NCI-H748 (cell line): Measurements from ENCODE around the gene SERPINB4.
A peak's percentile ranks its signal among the peaks of the same experiment; 100 is the strongest.
"Not testable (repeated sequence)": the region's sequence is repeated elsewhere in the genome, so short reads cannot be mapped to it uniquely, and the experiment has no call there.

Source experiments
- DNase-seq: peaks from one replicate; lab custom pipeline; 2025; ENCODE audit not compliant: unreplicated experiment; lab: John Stamatoyannopoulos, UW

SERPINB4 gene

GRCh38 chr18:63644142-63644541, at the start of gene SERPINB4:
Gene SERPINB4 (minus strand): TSS chr18:63644256. CDS start chr18:63643577, 679 bp downstream.
- DNase-seq = not testable (repeated sequence)

- no peak for DNase-seq
Observed at GRCh38 chr18:63689064-63689463, 45.0 kb upstream of the SERPINB4 start.

GRCh38 chr18:63686871-63687270, 42.8 kb upstream of the SERPINB4 start:
- no peak for DNase-seq

GRCh38 chr18:63684718-63685117, 40.7 kb upstream of the SERPINB4 start:
- no peak for DNase-seq

GRCh38 chr18:63683890-63684289, 39.8 kb upstream of the SERPINB4 start:
- DNase-seq = no peak

DNA sequence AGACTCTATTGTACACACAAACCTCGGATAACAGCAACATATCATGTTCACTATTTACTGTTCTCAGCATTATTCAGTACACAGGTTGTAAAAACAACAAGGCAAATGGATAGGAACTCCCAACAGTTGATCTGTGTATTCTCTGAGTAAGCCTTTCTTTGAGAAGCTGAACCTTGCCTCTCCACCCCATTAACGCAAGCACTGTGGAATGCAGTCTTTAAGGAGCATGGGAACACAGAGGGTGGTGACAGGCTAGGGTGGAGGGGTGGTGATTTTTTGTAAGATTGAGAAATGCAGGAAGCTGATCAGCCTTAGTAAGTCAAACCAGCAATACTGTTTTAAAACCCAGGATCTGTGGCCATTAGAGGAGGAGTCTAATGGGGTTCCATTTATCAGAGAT, 39.1 kb upstream of the SERPINB4 start:
- no peak for DNase-seq

- DNase-seq = peak; percentile 89
Observed at GRCh38 chr18:63681449-63682340, 37.6 kb upstream of the SERPINB4 start.

GRCh38 chr18:63679820-63680606, 36.0 kb upstream of the SERPINB4 start:
- no peak for DNase-seq

DNA sequence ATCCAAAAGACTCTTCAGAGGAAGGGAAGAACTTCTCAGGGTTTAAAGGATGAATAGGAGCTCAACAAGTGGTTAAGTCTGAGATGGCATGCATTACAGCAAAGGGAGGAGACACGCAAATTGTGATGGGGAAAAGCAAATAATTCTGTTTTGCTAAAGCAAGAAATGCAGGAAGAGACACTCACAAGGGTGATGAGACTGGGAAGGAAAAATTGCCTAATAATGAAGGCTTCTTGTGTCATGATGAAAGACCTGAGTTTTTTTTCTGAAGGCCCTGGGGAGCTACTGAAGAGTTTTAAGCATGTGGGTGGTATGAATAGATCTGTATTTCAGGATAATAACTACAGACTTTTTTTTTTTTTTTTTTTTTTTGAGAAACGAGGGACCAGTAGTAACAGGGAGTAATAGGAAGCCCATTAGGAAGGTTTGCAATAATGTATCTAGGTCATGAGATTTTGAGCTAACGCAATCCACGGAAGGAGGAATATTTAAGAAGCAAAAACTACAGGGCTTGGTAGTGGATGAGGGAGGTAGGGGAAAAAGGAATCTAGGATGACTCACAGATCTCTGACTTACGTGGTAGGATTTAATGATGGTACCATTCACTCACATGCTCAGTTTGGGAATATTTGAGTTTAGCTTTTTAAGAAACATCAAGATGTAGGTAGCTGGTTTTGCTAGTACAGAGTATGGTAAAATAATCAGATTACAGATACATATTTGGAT, 33.6 kb upstream of the SERPINB4 start:
- no peak for DNase-seq

DNA sequence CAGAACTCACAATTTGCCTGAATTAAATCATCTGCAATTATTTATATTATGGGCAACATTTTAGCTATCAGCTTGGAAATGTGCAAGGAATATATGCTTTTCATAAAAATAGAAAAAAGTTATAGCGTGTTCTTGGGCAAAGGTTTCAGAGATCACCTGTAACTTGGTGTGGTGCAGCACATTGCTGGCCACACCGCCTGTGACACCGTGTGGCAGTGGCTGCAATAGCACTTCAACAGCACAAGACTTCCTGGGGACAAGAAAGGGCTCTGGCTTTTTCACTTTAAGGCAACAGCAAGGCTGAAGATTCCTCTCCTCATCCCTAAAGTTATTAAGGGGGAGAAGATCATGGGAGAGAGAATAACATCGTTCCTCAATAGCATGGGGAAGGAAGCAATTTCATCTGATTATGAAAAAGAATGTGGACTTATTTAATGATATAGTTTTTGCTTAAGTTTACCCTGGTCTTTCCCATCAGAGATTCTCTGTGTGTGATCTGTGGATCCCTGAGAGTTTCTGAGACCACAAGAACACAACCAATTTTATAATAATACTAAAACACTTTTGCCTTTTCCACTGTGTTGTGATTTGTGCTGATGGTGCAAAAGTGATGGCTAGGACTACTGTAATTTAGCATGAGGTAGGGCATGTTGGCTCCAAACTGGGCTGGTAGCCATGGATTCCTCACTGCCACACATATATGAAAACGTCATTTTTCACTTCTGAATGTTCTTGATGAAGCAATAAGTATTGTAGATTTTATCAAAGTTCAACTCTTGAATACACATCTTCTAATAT, 32.7 kb upstream of the SERPINB4 start:
- peak; percentile 62 for DNase-seq

- no peak for DNase-seq
Observed at GRCh38 chr18:63664571-63664970, 20.5 kb upstream of the SERPINB4 start.

- DNase-seq = not testable (repeated sequence)
Observed at GRCh38 chr18:63661750-63662149, 17.7 kb upstream of the SERPINB4 start, which contains the start of gene SERPINB3. Gene SERPINB3 (minus strand): TSS chr18:63661893. CDS start chr18:63661216, 677 bp downstream.

DNA sequence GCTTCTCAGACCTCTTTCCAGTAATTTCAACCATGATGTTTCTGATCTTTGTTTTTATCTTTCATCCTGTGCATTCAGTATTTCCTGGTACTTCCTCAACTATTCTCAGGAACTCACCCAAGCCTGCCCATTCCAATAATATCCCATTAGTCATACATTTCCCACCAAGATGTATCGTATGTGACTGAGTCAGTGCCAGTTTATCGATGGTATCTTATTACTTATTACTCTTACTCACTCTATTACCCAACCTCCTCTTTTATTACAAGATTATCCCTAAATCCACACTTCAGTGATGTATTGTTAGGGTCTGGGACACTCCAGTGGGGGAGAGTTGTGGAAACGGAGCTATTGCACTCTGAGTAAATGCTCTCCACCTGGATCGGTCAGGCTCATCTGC, 14.9 kb upstream of the SERPINB4 start:
- DNase-seq = not testable (repeated sequence)

DNA sequence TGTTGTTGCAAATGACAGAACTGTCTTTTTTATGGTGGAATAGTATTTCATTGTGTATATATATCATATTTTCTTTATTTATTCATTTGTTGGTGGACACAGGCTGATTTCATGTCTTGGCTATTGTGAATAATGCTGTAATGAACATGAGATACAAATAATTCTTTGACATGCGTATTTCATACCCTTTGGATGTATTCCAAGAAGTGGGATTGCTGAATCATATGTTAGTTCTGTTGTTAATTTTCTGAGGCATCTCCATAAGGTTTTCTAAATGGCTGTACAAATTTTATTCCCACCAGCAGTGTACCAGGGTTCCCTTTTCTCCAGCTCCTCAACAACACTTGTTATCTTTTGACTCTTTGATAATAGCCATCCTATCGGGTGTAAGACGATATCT, 6.2 kb upstream of the SERPINB4 start:
- peak; percentile 32 for DNase-seq

GRCh38 chr18:63648241-63648640, 4.2 kb upstream of the SERPINB4 start:
- no peak for DNase-seq

- DNase-seq = no peak
Observed at GRCh38 chr18:63646936-63647335, 2.9 kb upstream of the SERPINB4 start.

- DNase-seq = not testable (repeated sequence)
Observed at GRCh38 chr18:63644694-63645093, 638 bp upstream of the SERPINB4 start.

GRCh38 chr18:63642668-63643356, 1.2 kb downstream of the SERPINB4 start:
- not testable (repeated sequence) for DNase-seq

DNA sequence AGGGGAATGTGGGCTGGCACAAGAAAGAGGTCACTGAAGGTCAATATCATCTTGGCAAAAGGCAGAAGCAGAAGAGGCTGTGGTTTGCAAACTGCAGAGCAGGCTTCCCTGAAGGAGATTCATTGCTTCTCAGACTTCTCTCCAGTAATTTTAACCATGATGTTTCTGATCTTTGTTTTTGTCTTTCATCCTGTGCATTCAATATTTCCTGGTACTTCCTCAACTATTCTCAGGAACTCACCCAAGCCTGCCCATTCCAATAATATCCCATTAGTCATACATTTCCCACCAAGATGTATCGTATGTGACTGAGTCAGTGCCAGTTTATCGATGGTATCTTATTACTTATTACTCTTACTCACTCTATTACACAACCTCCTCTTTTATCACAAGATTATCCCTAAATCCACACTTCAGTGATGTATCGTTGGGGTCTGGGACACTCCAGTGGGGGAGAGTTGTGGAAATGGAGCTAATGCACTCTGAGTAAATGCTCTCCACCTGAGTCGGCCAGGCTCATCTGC, 2.8 kb downstream of the SERPINB4 start:
- DNase-seq = not testable (repeated sequence)
